Esophagus muscularis mucosa (tissue), 4 donors: ENCODE data around the gene TTC31.

Experiments used
- CTCF ChIP-seq, 3 experiments: fragments of 200-600 bp in 2 of 3; fragments of 450-650 bp in 1 of 3; sonication (generic) in 2 of 3; IDR thresholded peaks; one replicate each; pipeline ENCODE4 v1.5.1; 2017 to 2019; ENCODE audit warnings: antibody characterized with exemption in 3 of 3, mild to moderate bottlenecking in 2 of 3, moderate library complexity in 1 of 3
- EP300 ChIP-seq: sonication (generic); formaldehyde crosslinking; IDR thresholded peaks from one replicate; pipeline ENCODE4 v1.6.1; 2017; ENCODE audit warnings: antibody characterized with exemption
- POLR2A ChIP-seq: fragments of 450-650 bp; IDR thresholded peaks from one replicate; pipeline ENCODE4 v1.6.1; 2017; ENCODE audit warnings: antibody characterized with exemption, moderate library complexity, mild to moderate bottlenecking, low read depth
- POLR2AphosphoS5 ChIP-seq, 2 donors: sonication (generic); formaldehyde crosslinking; IDR thresholded peaks; one replicate each; pipeline ENCODE4 v1.6.1; 2017; ENCODE audit warnings: antibody characterized with exemption in 2 of 2

GRCh38 chr2:74438248-74438647 is 44.6 kb upstream of the TTC31 start:
- TF ChIP-seq CTCF (IDR thresholded peaks at IDR 0.05) = no peak
- TF ChIP-seq POLR2A = no peak
- TF ChIP-seq POLR2AphosphoS5 (IDR thresholded peaks at IDR 0.05) = no peak
- no peak for TF ChIP-seq EP300
